ENCODE results near the gene C10orf90.

The C10orf90 gene

DNA sequence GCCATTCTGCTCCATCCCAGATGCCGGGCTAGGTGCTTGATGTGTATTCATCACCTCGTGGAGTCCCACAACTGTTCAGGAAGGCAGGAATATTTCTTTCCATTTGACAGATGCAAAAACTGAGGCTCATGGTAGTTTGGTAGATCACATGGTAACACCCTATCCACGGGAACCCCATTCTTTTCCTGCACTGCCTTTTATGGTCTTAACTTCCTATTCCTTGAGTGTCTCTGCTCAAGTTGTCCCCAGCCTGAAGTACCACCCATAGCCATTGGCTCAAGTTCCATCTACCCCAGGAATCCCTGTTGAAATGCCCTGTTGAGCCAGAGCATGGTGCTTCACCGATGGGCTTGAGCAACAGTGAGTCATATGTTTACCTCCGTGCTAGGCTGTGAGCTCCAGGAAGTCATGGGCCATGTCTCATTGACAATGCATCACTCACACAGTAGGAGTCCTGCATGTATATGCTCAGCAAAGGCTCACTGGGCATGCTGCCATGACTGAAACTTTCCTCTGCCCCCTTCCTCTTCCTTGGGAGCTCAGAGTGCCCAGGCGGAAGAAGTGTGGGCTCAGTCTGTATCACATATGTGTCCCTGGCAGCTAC lies 210.5 kb downstream of the C10orf90 start (continued):
- peak; percentile 22; the same call in 1 of the 2 replicates for TF ChIP-seq OSR2 (tag by site-specific recombination; IDR thresholded peaks at IDR 0.05)
- no peak for TF ChIP-seq ZNF548 (tag by site-specific recombination; IDR thresholded peaks at IDR 0.05)
- TF ChIP-seq ZNF394 (tag by site-specific recombination; IDR thresholded peaks at IDR 0.05; ENCODE audit: borderline replicate concordance) = no peak
- TF ChIP-seq ZBTB1 (tag by site-specific recombination; IDR thresholded peaks at IDR 0.05) = 0 out of 2 replicates have a peak, but pooled peaks have one; percentile 30
- no peak for TF ChIP-seq ZNF658 (tag by site-specific recombination; IDR thresholded peaks at IDR 0.05)
- TF ChIP-seq ZNF654 (tag by site-specific recombination; IDR thresholded peaks at IDR 0.05; ENCODE audit: low read depth) = no peak
- TF ChIP-seq ZNF473 (tag by site-specific recombination; IDR thresholded peaks at IDR 0.05) = no peak
- 0 out of 2 replicates have a peak, but pooled peaks have one; percentile 37 for TF ChIP-seq SP7 (tag by site-specific recombination; IDR thresholded peaks at IDR 0.05)
- TF ChIP-seq ZNF426 (tag by site-specific recombination; IDR thresholded peaks at IDR 0.05) = no peak
- TF ChIP-seq ZNF549 (tag by site-specific recombination; IDR thresholded peaks at IDR 0.05) = no peak
- no peak for TF ChIP-seq SP3 (tag by site-specific recombination; IDR thresholded peaks at IDR 0.05)
- TF ChIP-seq, protein P1, sequence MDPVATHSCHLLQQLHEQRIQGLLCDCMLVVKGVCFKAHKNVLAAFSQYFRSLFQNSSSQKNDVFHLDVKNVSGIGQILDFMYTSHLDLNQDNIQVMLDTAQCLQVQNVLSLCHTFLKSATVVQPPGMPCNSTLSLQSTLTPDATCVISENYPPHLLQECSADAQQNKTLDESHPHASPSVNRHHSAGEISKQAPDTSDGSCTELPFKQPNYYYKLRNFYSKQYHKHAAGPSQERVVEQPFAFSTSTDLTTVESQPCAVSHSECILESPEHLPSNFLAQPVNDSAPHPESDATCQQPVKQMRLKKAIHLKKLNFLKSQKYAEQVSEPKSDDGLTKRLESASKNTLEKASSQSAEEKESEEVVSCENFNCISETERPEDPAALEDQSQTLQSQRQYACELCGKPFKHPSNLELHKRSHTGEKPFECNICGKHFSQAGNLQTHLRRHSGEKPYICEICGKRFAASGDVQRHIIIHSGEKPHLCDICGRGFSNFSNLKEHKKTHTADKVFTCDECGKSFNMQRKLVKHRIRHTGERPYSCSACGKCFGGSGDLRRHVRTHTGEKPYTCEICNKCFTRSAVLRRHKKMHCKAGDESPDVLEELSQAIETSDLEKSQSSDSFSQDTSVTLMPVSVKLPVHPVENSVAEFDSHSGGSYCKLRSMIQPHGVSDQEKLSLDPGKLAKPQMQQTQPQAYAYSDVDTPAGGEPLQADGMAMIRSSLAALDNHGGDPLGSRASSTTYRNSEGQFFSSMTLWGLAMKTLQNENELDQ (tag by site-specific recombination; IDR thresholded peaks at IDR 0.05; ENCODE audit: low read depth) = no peak
- no peak for TF ChIP-seq BCL11B (tag by site-specific recombination; IDR thresholded peaks at IDR 0.05; ENCODE audit: low read depth)
- TF ChIP-seq ZBTB17 (tag by site-specific recombination; IDR thresholded peaks at IDR 0.05) = peak; percentile 56; the same call in 1 of the 2 replicates
- TF ChIP-seq ZNF416 (tag by site-specific recombination; IDR thresholded peaks at IDR 0.05) = no peak
- TF ChIP-seq ZNF16 (tag by site-specific recombination; IDR thresholded peaks at IDR 0.05; ENCODE audit: low read depth) = no peak
- TF ChIP-seq ZNF423 (tag by site-specific recombination; IDR thresholded peaks at IDR 0.05) = no peak
- TF ChIP-seq ZNF768 (tag by site-specific recombination; IDR thresholded peaks at IDR 0.05) = no peak
- TF ChIP-seq ZFP3 (tag by site-specific recombination; IDR thresholded peaks at IDR 0.05; ENCODE audit: low read depth) = no peak
- peak; percentile 76; the same call in 1 of the 2 replicates for TF ChIP-seq SCRT1 (tag by site-specific recombination; IDR thresholded peaks at IDR 0.05; ENCODE audit: borderline replicate concordance)
- no peak for TF ChIP-seq ZNF560 (tag by site-specific recombination; IDR thresholded peaks at IDR 0.05; ENCODE audit: borderline replicate concordance)
- TF ChIP-seq ZNF350 (tag by site-specific recombination; IDR thresholded peaks at IDR 0.05) = no peak
- TF ChIP-seq, protein P2, sequence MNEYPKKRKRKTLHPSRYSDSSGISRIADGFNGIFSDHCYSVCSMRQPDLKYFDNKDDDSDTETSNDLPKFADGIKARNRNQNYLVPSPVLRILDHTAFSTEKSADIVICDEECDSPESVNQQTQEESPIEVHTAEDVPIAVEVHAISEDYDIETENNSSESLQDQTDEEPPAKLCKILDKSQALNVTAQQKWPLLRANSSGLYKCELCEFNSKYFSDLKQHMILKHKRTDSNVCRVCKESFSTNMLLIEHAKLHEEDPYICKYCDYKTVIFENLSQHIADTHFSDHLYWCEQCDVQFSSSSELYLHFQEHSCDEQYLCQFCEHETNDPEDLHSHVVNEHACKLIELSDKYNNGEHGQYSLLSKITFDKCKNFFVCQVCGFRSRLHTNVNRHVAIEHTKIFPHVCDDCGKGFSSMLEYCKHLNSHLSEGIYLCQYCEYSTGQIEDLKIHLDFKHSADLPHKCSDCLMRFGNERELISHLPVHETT (tag by site-specific recombination; IDR thresholded peaks at IDR 0.05) = peak; percentile 75
- TF ChIP-seq WT1 (tag by site-specific recombination; IDR thresholded peaks at IDR 0.05) = no peak
- no peak for TF ChIP-seq ZNF529 (tag by site-specific recombination; IDR thresholded peaks at IDR 0.05; ENCODE audit: insufficient replicate concordance)
- TF ChIP-seq ZNF292 (tag by site-specific recombination; IDR thresholded peaks at IDR 0.05; ENCODE audit: borderline replicate concordance, low read depth) = no peak
- TF ChIP-seq ZFHX2 (tag by site-specific recombination; conservative IDR thresholded peaks at IDR 0.05) = no peak
- TF ChIP-seq ZNF555 (tag by site-specific recombination; conservative IDR thresholded peaks at IDR 0.05) = no peak
- no peak for TF ChIP-seq ZNF157 (tag by site-specific recombination; IDR thresholded peaks at IDR 0.05)
- no peak for TF ChIP-seq ZNF311 (tag by site-specific recombination; IDR thresholded peaks at IDR 0.05; ENCODE audit: borderline replicate concordance)
- no peak for TF ChIP-seq ZNF830 (tag by site-specific recombination; IDR thresholded peaks at IDR 0.05; ENCODE audit: low read depth)
- TF ChIP-seq KLF1 (tag by site-specific recombination; IDR thresholded peaks at IDR 0.05) = no peak
- no peak for TF ChIP-seq ZNF138 (tag by site-specific recombination; IDR thresholded peaks at IDR 0.05; ENCODE audit: borderline replicate concordance)
- no peak for TF ChIP-seq ZNF341 (tag by site-specific recombination; IDR thresholded peaks at IDR 0.05; ENCODE audit: low read depth)
- TF ChIP-seq ZBTB48 (tag by site-specific recombination; IDR thresholded peaks at IDR 0.05) = no peak
- TF ChIP-seq, protein P3, sequence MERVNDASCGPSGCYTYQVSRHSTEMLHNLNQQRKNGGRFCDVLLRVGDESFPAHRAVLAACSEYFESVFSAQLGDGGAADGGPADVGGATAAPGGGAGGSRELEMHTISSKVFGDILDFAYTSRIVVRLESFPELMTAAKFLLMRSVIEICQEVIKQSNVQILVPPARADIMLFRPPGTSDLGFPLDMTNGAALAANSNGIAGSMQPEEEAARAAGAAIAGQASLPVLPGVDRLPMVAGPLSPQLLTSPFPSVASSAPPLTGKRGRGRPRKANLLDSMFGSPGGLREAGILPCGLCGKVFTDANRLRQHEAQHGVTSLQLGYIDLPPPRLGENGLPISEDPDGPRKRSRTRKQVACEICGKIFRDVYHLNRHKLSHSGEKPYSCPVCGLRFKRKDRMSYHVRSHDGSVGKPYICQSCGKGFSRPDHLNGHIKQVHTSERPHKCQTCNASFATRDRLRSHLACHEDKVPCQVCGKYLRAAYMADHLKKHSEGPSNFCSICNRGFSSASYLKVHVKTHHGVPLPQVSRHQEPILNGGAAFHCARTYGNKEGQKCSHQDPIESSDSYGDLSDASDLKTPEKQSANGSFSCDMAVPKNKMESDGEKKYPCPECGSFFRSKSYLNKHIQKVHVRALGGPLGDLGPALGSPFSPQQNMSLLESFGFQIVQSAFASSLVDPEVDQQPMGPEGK (tag by site-specific recombination; IDR thresholded peaks at IDR 0.05) = peak; percentile 47
- TF ChIP-seq ZNF664 (tag by site-specific recombination; IDR thresholded peaks at IDR 0.05) = no peak
- no peak for TF ChIP-seq ZNF623 (tag by site-specific recombination; IDR thresholded peaks at IDR 0.05)

Measured in HEK293 (cell line).